Ascending aorta (tissue), 2 donors: ENCODE measurements around the gene CIRBP. TPM values are rescaled to one million over a fixed set of nuclear protein-coding genes. Genes with fewer than 3 reads are reported as not detected.

Experiments
- DNase-seq, 2 donors: peaks; one replicate each; pipeline ENCODE4 v3.0.0-alpha.2; 2019; ENCODE audit warnings: low spot score in 2 of 2
- H3K27ac ChIP-seq, 2 donors: fragments of 200-600 bp; sonication (generic); one replicate each; pipeline ENCODE4 v1.5.1; 2016 to 2017; ENCODE audit warnings: mild to moderate bottlenecking in 1 of 2
- H3K27me3 ChIP-seq: fragments of 200-600 bp; sonication (generic); one replicate; pipeline ENCODE4 v1.5.1; 2017
- H3K36me3 ChIP-seq, 2 donors: fragments of 200-600 bp; sonication (generic); one replicate each; pipeline ENCODE4 v1.5.1; 2016
- H3K4me1 ChIP-seq, 2 donors: fragments of 200-600 bp; sonication (generic); one replicate each; pipeline ENCODE4 v1.5.1; 2016 to 2017; ENCODE audit warnings: mild to moderate bottlenecking in 1 of 2
- H3K4me3 ChIP-seq, 2 donors: fragments of 200-600 bp; sonication (generic); one replicate each; pipeline ENCODE4 v1.5.1; 2016 to 2017; ENCODE audit warnings: mild to moderate bottlenecking in 1 of 2
- H3K9me3 ChIP-seq, 2 donors: fragments of 200-600 bp; sonication (generic); one replicate each; pipeline ENCODE4 v1.5.1; 2016
- intact Hi-C: fragments of 100-400 bp; cut with DNase I; formaldehyde crosslinking; loops from one replicate; pipeline ENCODE4 v1.15.1; 2023
- total RNA-seq: library from RNA; depleted of rRNA; stranded (reverse); fragments of >200 nt; gene quantifications from one replicate; pipeline ENCODE4 v1.1.0, GENCODE V29; 2016
- TF ChIP-seq, protein P1 (sequence below), 3 experiments: fragments of 200-600 bp in 2 of 3; fragments of 450-650 bp in 1 of 3; sonication (generic) in 2 of 3; IDR thresholded peaks; one replicate each; pipeline ENCODE4 v1.5.1; 2016 to 2019; ENCODE audit warnings: antibody characterized with exemption in 3 of 3, mild to moderate bottlenecking in 1 of 3, moderate library complexity in 1 of 3

The CIRBP gene
- total RNA-seq, 1 donor from 2014 or later: 442 TPM

DNA sequence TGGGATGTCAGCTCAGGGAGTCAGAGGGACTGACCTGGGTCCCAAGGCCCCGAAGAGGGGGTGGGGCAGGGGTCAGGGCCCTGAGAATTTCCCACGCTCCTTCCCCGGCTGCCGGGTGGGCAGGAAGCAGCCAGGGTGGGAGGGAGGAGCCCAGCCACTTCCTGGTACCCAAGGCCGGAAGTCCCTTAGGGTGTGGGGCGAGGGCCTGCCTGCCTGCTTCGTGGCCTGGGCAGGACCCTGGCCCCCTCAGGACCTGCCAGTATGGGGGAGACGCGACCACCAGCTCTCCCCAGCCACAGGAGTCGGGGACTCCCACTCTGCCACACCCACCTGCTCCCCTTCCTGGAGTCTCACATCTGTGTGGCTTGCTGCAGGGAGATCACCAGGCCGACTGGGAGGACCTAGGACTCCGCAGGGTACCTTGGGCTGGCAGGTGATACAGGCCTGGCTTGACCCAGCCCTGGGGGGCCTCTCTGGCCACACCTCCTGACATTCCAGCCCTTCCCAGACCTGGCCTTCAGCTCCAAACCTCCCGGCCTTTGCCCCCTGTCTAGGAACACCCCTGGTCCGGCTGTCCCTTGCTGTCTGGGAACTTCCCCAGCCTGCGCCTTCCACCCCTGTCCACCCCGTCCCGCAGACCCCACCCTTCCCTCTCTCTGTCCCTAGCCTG lies 9.8 kb upstream of the CIRBP start:
- H3K9me3 ChIP-seq: no peaks in the 10 kb centered on the region
- peaks cover 33 to 60% of the 10 kb centered on the region in 2 donors for H3K4me1 ChIP-seq
- H3K27ac ChIP-seq: peak overlapping the region; percentile 83 to 96
- H3K36me3 ChIP-seq: peaks cover 39 to 40% of the 10 kb centered on the region in 2 donors
- TF ChIP-seq, protein P1, sequence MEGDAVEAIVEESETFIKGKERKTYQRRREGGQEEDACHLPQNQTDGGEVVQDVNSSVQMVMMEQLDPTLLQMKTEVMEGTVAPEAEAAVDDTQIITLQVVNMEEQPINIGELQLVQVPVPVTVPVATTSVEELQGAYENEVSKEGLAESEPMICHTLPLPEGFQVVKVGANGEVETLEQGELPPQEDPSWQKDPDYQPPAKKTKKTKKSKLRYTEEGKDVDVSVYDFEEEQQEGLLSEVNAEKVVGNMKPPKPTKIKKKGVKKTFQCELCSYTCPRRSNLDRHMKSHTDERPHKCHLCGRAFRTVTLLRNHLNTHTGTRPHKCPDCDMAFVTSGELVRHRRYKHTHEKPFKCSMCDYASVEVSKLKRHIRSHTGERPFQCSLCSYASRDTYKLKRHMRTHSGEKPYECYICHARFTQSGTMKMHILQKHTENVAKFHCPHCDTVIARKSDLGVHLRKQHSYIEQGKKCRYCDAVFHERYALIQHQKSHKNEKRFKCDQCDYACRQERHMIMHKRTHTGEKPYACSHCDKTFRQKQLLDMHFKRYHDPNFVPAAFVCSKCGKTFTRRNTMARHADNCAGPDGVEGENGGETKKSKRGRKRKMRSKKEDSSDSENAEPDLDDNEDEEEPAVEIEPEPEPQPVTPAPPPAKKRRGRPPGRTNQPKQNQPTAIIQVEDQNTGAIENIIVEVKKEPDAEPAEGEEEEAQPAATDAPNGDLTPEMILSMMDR (IDR thresholded peaks at IDR 0.05): no peak
- H3K4me3 ChIP-seq: peak overlapping the region; percentile 13 to 38
- intact Hi-C loops: no loop called here
- no peaks in the 10 kb centered on the region for H3K27me3 ChIP-seq
- DNase-seq: no peak

DNA sequence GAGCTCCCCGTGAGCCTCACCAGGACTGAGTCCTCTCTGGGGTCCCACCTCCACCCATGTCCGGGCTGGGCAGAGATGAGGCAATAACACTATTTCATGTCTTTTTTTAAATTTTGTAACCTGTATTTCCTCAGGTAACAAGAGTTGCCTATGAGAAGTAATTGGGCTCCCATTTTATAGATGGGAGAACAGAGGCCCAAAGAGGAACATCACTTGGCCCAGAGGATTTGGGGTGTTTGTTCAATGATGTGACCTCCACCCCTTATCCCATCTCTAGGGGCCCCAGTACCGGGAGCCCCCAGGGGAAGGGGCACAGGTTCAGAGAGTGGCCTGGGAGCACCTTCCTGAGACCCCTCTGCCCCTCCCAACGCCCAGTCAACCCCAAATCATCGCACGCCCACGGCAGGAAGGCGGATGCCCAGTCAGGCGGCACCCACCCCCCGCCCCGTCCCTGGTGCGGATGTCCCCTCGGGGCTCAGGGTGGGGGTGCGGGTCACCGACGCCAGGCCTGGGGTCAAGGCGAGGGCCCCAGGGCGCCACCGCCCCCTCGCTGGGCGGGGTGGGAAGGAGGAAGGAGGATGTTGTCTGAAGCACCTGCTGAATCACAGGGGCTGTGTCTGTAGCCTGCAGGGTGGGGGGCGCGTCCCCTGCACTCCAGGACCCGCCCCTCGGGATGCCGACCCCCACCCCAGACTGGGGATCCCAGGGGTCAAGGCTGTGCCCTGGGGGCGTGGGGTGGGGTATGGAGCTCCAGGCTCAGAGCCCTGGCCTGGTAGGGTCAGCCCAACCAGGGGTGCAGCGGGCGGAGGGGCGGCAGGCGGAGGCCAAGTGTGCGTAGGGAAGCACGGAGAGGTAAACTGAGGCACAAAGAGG lies 9.0 kb upstream of the CIRBP start:
- H3K36me3 ChIP-seq: peaks cover 31 to 32% of the 10 kb centered on the region in 2 donors
- no peaks in the 10 kb centered on the region for H3K9me3 ChIP-seq
- TF ChIP-seq, protein P1 (IDR thresholded peaks at IDR 0.05): no peak
- H3K4me3 ChIP-seq: peak overlapping the region in 1 of 2 donors; percentile 52
- DNase-seq: no peak
- H3K27me3 ChIP-seq: no peaks in the 10 kb centered on the region
- intact Hi-C loops: no loop called here
- peaks cover 30 to 54% of the 10 kb centered on the region in 2 donors for H3K4me1 ChIP-seq
- peak overlapping the region; percentile 83 to 96 for H3K27ac ChIP-seq

GRCh38 chr19:1260749-1261537 lies 8.2 kb upstream of the CIRBP start:
- Histone ChIP-seq H3K27me3 (no peaks in the 10 kb centered on the region), H3K9me3 (no peaks in the 10 kb centered on the region), H3K4me3 (peak overlapping the region; percentile 76 to 83), H3K27ac (peak overlapping the region; percentile 96 to 99), H3K36me3 (peaks cover 23 to 24% of the 10 kb centered on the region in 2 donors), H3K4me1 (peaks cover 25 to 55% of the 10 kb centered on the region in 2 donors)
- intact Hi-C loops: loop anchor here (1.0 kb wide), 1 partner anchor 8 kb away; no protein-coding TSS in a partner anchor
- TF ChIP-seq, protein P1 (IDR thresholded peaks at IDR 0.05): no peak
- DNase-seq: peak; percentile 84 to 98

DNA sequence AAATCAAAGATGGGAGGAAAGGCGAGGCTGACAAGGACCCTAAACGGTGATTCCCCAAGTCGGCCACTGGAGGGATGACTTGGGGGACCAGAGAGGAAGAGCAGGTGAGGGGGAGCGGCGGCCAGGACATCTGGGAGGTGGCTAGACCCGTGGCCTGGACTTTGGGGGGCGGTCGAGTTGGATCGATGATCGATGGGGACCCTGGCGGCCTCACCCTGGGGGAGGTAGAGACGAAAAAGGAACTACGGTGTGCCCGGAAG lies 7.7 kb upstream of the CIRBP start:
- intact Hi-C loops: loop anchor here (1.0 kb wide), 1 partner anchor 8 kb away; no protein-coding TSS in a partner anchor
- no peaks in the 10 kb centered on the region for H3K27me3 ChIP-seq
- H3K36me3 ChIP-seq: peaks cover 17 to 18% of the 10 kb centered on the region in 2 donors
- H3K4me3 ChIP-seq: peak overlapping the region; percentile 76 to 83
- DNase-seq: no peak
- H3K4me1 ChIP-seq: peaks cover 24 to 59% of the 10 kb centered on the region in 2 donors
- H3K27ac ChIP-seq: peak overlapping the region; percentile 96 to 99
- TF ChIP-seq, protein P1 (IDR thresholded peaks at IDR 0.05): peak in 2 of 3 experiments; percentile 10 to 25
- H3K9me3 ChIP-seq: no peaks in the 10 kb centered on the region
